Panc1 (cell line): ENCODE results near the gene CHCHD6. TPM values are rescaled to one million over a fixed set of nuclear protein-coding genes. Genes with fewer than 3 reads are reported as not detected.

ENCODE experiments used
- ATAC-seq: fragments of 200-7000 bp; cut with Tn5 transposase; 2 replicates; pipeline ENCODE4 v1.9.1; 2020; ENCODE audit warnings: mild to moderate bottlenecking, moderate library complexity
- BruUV-seq: library from RNA; stranded (reverse); fragments of 400-500 nt; replicated peaks from 2 replicates; lab custom pipeline; 2021; lab: Mats Ljungman, UMichigan
- CTCF ChIA-PET: fragments of 300-600 bp; sonication (Branson Sonifier 250); formaldehyde crosslinking; loops from one replicate; lab custom pipeline; 2022; ENCODE audit warnings: antibody characterized with exemption; lab: Charles Lee
- POLR2A ChIA-PET: fragments of 300-600 bp; sonication (Branson Sonifier 250); formaldehyde crosslinking; loops from one replicate; lab custom pipeline; 2022; ENCODE audit warnings: antibody characterized with exemption; lab: Charles Lee
- DNase-seq: peaks from one replicate; pipeline ENCODE4 v3.0.0-alpha.2; 2010; ENCODE audit warnings: low read depth, low spot score
- H3K27ac ChIP-seq: 2 replicates; pipeline ENCODE4 v1.5.1; 2011; ENCODE audit warnings: mild to moderate bottlenecking, low read length, inconsistent platforms
- H3K27me3 ChIP-seq: fragments of 200-500 bp; sonication (Bioruptor generic); 2 replicates; pipeline ENCODE4 v1.6.0; 2014; ENCODE audit warnings: low read length, inconsistent platforms; ENCODE audit not compliant: control insufficient read depth, insufficient read depth
- H3K36me3 ChIP-seq: fragments of 200-500 bp; sonication (Bioruptor generic); 2 replicates; pipeline ENCODE4 v1.5.1; 2014; ENCODE audit warnings: inconsistent platforms, mild to moderate bottlenecking, low read length, moderate library complexity; ENCODE audit not compliant: control insufficient read depth, insufficient read depth
- H3K4me1 ChIP-seq: 2 replicates; pipeline ENCODE4 v1.5.1; 2011; ENCODE audit warnings: inconsistent platforms, mild to moderate bottlenecking, low read length, moderate library complexity; ENCODE audit not compliant: control insufficient read depth, insufficient read depth
- H3K4me3 ChIP-seq, 2 experiments: 2 replicates each; pipeline ENCODE4 v1.5.1; 2011 to 2012; ENCODE audit warnings: low read depth in 2 of 2, low read length in 2 of 2, mild to moderate bottlenecking in 2 of 2, inconsistent platforms in 1 of 2, moderate library complexity in 1 of 2
- H3K9me3 ChIP-seq: fragments of 200-500 bp; sonication (Bioruptor generic); 2 replicates; pipeline ENCODE4 v1.5.1; 2014; ENCODE audit warnings: low read depth, mild to moderate bottlenecking, inconsistent platforms, low read length, moderate library complexity; ENCODE audit not compliant: control insufficient read depth, insufficient read depth
- POLR2AphosphoS5 ChIP-seq: IDR thresholded peaks from 2 replicates; pipeline ENCODE4 v1.6.1; 2012; ENCODE audit warnings: mild to moderate bottlenecking, low read depth, low read length, moderate library complexity
- SIN3A ChIP-seq: IDR thresholded peaks from 2 replicates; pipeline ENCODE4 v1.6.1; 2012; ENCODE audit warnings: low read depth, mild to moderate bottlenecking, low read length, moderate library complexity, borderline replicate concordance; ENCODE audit not compliant: insufficient read depth
- TCF7L2 ChIP-seq: IDR thresholded peaks from 2 replicates; pipeline ENCODE4 v1.6.1; 2011; ENCODE audit warnings: mild to moderate bottlenecking, low read depth, low read length, inconsistent platforms
- in situ Hi-C: cut with HindIII; loops from 2 replicates; pipeline ENCODE4 v1.10.0; 2016; ENCODE audit warnings: low sequenced_read_pairs, low pct_unique_long_range_greater_than_20kb
- intact Hi-C: fragments of 100-400 bp; cut with micrococcal nuclease; formaldehyde crosslinking; loops from one replicate; pipeline ENCODE4 v1.10.0; 2022; ENCODE audit not compliant: unreplicated experiment
- total RNA-seq: library from RNA; stranded (reverse); gene quantifications from one replicate; pipeline ENCODE4 v1.2.1, GENCODE V29; 2021; ENCODE audit not compliant: unreplicated experiment
- TF ChIP-seq, protein P1 (sequence below): fragments of 450-650 bp; IDR thresholded peaks from 2 replicates; pipeline ENCODE4 v1.5.1; 2017; ENCODE audit warnings: mild to moderate bottlenecking
- TF ChIP-seq, protein P2 (sequence below), 2 experiments: IDR thresholded peaks; 2 replicates each; pipeline ENCODE4 v1.6.1; 2011 to 2012; ENCODE audit warnings: low read depth in 2 of 2, control low read depth in 1 of 2, low read length in 1 of 2, mild to moderate bottlenecking in 1 of 2, moderate library complexity in 1 of 2; ENCODE audit not compliant: insufficient read depth in 1 of 2

CHCHD6 gene
- total RNA-seq, 1 experiment from 2014 or later: 31.5 TPM

DNA sequence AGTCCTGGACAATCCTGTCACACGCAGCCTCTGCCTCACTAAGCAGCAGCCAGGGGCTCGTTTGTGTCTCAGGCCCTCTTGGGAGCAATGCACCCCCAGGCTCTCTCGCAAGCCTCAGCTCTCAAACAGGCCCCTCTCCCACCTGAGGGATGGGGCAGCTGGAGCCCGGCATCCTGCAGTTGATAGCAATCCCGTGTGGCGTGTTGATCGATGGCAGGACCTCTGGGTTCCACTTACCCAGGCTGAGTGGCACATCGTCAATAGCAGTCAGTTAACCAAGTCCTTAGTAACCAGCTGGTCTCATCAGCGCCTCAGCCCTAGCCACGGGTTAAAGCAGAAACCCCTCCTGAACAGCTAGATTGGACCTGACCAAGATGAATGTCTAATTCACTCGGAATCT is 242.4 kb downstream of the CHCHD6 start:
- no peaks in the 10 kb centered on the region for H3K27me3 ChIP-seq
- POLR2A ChIA-PET: no interaction called here
- in situ Hi-C loops (no loop called here), intact Hi-C loops (no loop called here)
- TF ChIP-seq POLR2AphosphoS5: no peak
- no TSS peak for BruUV-seq
- CTCF ChIA-PET: no interaction called here
- no peak overlapping the region for H3K27ac ChIP-seq
- no peaks in the 10 kb centered on the region for H3K36me3 ChIP-seq
- DNase-seq: no peak
- no peaks in the 10 kb centered on the region for H3K4me1 ChIP-seq
- no peaks in the 10 kb centered on the region for H3K9me3 ChIP-seq
- no peak overlapping the region for H3K4me3 ChIP-seq
- no peak for ATAC-seq

DNA sequence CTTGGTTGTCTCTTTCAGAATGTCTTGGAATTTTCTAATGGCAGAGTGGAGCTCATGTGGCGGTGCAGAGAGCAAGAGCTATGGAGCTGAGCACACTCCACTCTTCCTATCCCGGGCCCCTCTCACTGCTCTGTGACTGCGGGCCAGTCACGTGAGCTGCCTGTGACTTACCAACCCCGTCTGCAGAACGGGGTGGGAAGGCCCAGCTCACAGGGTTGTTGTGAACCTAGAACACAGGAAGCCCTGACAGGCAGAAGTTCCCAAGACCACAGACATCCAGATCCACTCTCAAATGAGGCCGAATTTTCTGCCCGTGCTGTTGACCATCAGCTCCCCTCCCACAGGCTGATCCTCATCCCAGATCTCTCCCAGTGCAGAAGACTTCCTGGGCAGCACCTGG is 243.4 kb downstream of the CHCHD6 start:
- BruUV-seq: no TSS peak
- Histone ChIP-seq H3K4me1 (no peaks in the 10 kb centered on the region), H3K4me3 (no peak overlapping the region), H3K27ac (no peak overlapping the region), H3K9me3 (no peaks in the 10 kb centered on the region), H3K27me3 (no peaks in the 10 kb centered on the region), H3K36me3 (no peaks in the 10 kb centered on the region)
- TF ChIP-seq, protein P1, sequence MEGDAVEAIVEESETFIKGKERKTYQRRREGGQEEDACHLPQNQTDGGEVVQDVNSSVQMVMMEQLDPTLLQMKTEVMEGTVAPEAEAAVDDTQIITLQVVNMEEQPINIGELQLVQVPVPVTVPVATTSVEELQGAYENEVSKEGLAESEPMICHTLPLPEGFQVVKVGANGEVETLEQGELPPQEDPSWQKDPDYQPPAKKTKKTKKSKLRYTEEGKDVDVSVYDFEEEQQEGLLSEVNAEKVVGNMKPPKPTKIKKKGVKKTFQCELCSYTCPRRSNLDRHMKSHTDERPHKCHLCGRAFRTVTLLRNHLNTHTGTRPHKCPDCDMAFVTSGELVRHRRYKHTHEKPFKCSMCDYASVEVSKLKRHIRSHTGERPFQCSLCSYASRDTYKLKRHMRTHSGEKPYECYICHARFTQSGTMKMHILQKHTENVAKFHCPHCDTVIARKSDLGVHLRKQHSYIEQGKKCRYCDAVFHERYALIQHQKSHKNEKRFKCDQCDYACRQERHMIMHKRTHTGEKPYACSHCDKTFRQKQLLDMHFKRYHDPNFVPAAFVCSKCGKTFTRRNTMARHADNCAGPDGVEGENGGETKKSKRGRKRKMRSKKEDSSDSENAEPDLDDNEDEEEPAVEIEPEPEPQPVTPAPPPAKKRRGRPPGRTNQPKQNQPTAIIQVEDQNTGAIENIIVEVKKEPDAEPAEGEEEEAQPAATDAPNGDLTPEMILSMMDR: no peak
- TF ChIP-seq SIN3A: no peak
- no peak for TF ChIP-seq TCF7L2
- TF ChIP-seq, protein P2, sequence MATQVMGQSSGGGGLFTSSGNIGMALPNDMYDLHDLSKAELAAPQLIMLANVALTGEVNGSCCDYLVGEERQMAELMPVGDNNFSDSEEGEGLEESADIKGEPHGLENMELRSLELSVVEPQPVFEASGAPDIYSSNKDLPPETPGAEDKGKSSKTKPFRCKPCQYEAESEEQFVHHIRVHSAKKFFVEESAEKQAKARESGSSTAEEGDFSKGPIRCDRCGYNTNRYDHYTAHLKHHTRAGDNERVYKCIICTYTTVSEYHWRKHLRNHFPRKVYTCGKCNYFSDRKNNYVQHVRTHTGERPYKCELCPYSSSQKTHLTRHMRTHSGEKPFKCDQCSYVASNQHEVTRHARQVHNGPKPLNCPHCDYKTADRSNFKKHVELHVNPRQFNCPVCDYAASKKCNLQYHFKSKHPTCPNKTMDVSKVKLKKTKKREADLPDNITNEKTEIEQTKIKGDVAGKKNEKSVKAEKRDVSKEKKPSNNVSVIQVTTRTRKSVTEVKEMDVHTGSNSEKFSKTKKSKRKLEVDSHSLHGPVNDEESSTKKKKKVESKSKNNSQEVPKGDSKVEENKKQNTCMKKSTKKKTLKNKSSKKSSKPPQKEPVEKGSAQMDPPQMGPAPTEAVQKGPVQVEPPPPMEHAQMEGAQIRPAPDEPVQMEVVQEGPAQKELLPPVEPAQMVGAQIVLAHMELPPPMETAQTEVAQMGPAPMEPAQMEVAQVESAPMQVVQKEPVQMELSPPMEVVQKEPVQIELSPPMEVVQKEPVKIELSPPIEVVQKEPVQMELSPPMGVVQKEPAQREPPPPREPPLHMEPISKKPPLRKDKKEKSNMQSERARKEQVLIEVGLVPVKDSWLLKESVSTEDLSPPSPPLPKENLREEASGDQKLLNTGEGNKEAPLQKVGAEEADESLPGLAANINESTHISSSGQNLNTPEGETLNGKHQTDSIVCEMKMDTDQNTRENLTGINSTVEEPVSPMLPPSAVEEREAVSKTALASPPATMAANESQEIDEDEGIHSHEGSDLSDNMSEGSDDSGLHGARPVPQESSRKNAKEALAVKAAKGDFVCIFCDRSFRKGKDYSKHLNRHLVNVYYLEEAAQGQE (IDR thresholded peaks at IDR 0.05; ENCODE audit: insufficient read depth in 1 of 2, low read depth in 2 of 2, low read length in 1 of 2): no peak
- TF ChIP-seq POLR2AphosphoS5: no peak
- in situ Hi-C loops (no loop called here), intact Hi-C loops (no loop called here)
- ATAC-seq: no peak
- DNase-seq: no peak
- POLR2A ChIA-PET: no interaction called here
- CTCF ChIA-PET: no interaction called here

DNA sequence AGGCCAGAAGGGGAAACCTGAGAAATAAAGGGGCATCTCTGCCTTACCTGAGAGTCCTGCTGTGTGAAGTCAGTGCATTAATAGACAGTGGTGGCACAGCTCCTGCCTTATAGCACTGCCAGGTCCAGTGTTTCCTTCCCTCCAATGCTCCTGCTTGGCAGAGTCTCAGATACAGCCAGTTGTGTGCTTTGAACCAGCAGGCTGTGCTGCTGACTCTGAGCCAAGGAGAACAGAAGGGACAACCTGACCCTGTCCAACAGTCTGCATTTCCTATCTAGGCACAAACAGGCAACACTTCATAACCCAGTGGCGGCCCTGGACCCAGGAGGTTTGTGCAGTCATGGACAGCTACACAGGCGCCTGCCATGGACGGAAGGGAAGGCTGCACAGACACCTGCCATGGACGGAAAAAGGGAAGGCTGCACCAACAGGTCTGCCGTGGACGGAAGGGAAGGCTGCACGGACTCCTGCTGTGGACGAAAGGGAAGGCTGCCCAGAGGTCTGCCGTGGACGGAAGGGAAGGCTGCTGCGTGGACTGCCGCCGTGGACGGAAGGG is 245.0 kb downstream of the CHCHD6 start:
- TF ChIP-seq, protein P1: no peak
- TF ChIP-seq POLR2AphosphoS5 (no peak), TCF7L2 (no peak), SIN3A (no peak)
- TF ChIP-seq, protein P2 (IDR thresholded peaks at IDR 0.05; ENCODE audit: insufficient read depth in 1 of 2, low read depth in 2 of 2, low read length in 1 of 2): no peak
- intact Hi-C loops: no loop called here
- CTCF ChIA-PET: no interaction called here
- POLR2A ChIA-PET: no interaction called here
- Histone ChIP-seq H3K36me3 (no peaks in the 10 kb centered on the region), H3K4me3 (no peak overlapping the region), H3K9me3 (no peaks in the 10 kb centered on the region), H3K4me1 (no peaks in the 10 kb centered on the region), H3K27me3 (no peaks in the 10 kb centered on the region), H3K27ac (no peak overlapping the region)
- ATAC-seq (no peak; the same call in 1 of the 2 replicates), DNase-seq (no peak)
- in situ Hi-C loops: no loop called here
- no TSS peak for BruUV-seq
